RWPE1 (cell line): Measurements from ENCODE around the gene DUSP22.

Experiments used
- CTCF ChIA-PET: fragments of 350-600 bp; sonication (Branson Sonifier 250); formaldehyde crosslinking; extraction: SDS; loops from one replicate; lab custom pipeline; 2021; lab: Yijun Ruan, JAX
- POLR2A ChIA-PET: fragments of 400-600 bp; formaldehyde crosslinking; extraction: SDS; loops from one replicate; lab custom pipeline; 2020; ENCODE audit warnings: antibody characterized with exemption; ENCODE audit not compliant: low non-redundant PET; lab: Yijun Ruan, JAX
- DNase-seq: peaks from one replicate; pipeline ENCODE4 v3.0.0; 2012; ENCODE audit warnings: low spot score
- H3K27ac ChIP-seq: fragments of 450-650 bp; 2 replicates; pipeline ENCODE4 v1.5.1; 2017
- CTCF ChIP-seq: fragments of 450-650 bp; conservative IDR thresholded peaks from 2 replicates; pipeline ENCODE4 v1.5.1; 2017; ENCODE audit warnings: low read depth, mild to moderate bottlenecking

Gene DUSP22

GRCh38 chr6:293193-294174 lies 1.2 kb downstream of the DUSP22 start:
- peak overlapping the region; percentile 97 for H3K27ac ChIP-seq
- TF ChIP-seq CTCF: no peak
- POLR2A ChIA-PET: interaction anchor here (0.7 to 1.1 kb wide), 2 partner anchors 78 to 522 kb away, joined by 3 read pairs; no protein-coding TSS in a partner anchor
- DNase-seq: peak; percentile 26
- CTCF ChIA-PET: interaction anchor here (0.6 to 0.7 kb wide), 4 partner anchors 9 to 840 kb away, joined by 3 read pairs; no protein-coding TSS in a partner anchor

- no peak overlapping the region for H3K27ac ChIP-seq
- ChIA-PET CTCF (no interaction called here), POLR2A (no interaction called here)
- DNase-seq: no peak
- TF ChIP-seq CTCF: no peak
These were observed 2.6 kb downstream of the DUSP22 start for GRCh38 chr6:294656-295565.

- CTCF ChIA-PET: interaction anchor here (0.6 kb wide), 1 partner anchor 1868 kb away, joined by 3 read pairs; no protein-coding TSS in a partner anchor
- TF ChIP-seq CTCF: no peak
- no peak for DNase-seq
- no peak overlapping the region for H3K27ac ChIP-seq
- POLR2A ChIA-PET: no interaction called here
These were observed 4.2 kb downstream of the DUSP22 start for GRCh38 chr6:296151-297122.

- CTCF ChIA-PET: no interaction called here
- TF ChIP-seq CTCF: no peak
These were observed 5.4 kb downstream of the DUSP22 start for GRCh38 chr6:297571-298232.

GRCh38 chr6:298233-299103 lies 6.2 kb downstream of the DUSP22 start:
- no peak for DNase-seq
- CTCF ChIA-PET: no interaction called here
- TF ChIP-seq CTCF: no peak
- POLR2A ChIA-PET: no interaction called here
- H3K27ac ChIP-seq: no peak overlapping the region

More at GRCh38 chr6:297571-298232, 5.4 kb downstream of the DUSP22 start:
- POLR2A ChIA-PET: no interaction called here
- no peak overlapping the region for H3K27ac ChIP-seq
- no peak for DNase-seq
